Adrenal gland (tissue), 12 donors: ENCODE measurements around the gene ATP1B3. TPM values are rescaled to one million over a fixed set of nuclear protein-coding genes. Genes with fewer than 3 reads are reported as not detected.

Experiments
- DNase-seq, 7 donors: peaks; one replicate each; pipeline ENCODE4 v3.0.0-alpha.2; 2019 to 2020
- H3K27ac ChIP-seq, 5 donors: fragments of 200-600 bp; sonication (generic) in 4 of 5; 1 replicate in 3 of 5; 2 replicates in 2 of 5; pipeline versions ENCODE4 v1.5.1 to v1.8.0; 2016 to 2020; ENCODE audit warnings: mild to moderate bottlenecking in 1 of 5
- H3K27me3 ChIP-seq: fragments of 200-600 bp; 2 replicates; pipeline ENCODE4 v1.8.0; 2021
- H3K36me3 ChIP-seq, 2 donors: fragments of 200-600 bp; replicated peaks in 1 of 2; 1 replicate in 1 of 2; 2 replicates in 1 of 2; pipeline versions ENCODE4 v1.5.1 to v1.8.0; 2018 to 2022
- H3K4me1 ChIP-seq, 2 donors: fragments of 200-600 bp; replicated peaks in 1 of 2; 1 replicate in 1 of 2; 2 replicates in 1 of 2; pipeline versions ENCODE4 v1.5.1 to v1.8.0; 2018 to 2021
- H3K4me3 ChIP-seq, 4 donors: fragments of 200-600 bp; sonication (generic) in 3 of 4; one replicate each; pipeline ENCODE4 v1.5.1; 2016 to 2018
- H3K9me3 ChIP-seq, 3 donors: fragments of 200-600 bp; sonication (generic) in 1 of 3; replicated peaks in 1 of 3; 1 replicate in 2 of 3; 2 replicates in 1 of 3; pipeline versions ENCODE4 v1.5.1 to v1.8.0; 2016 to 2021
- POLR2A ChIP-seq, 2 donors: fragments of 450-650 bp; IDR thresholded peaks; one replicate each; pipeline ENCODE4 v1.6.1; 2017; ENCODE audit warnings: antibody characterized with exemption in 2 of 2, mild to moderate bottlenecking in 2 of 2, moderate library complexity in 1 of 2
- WGBS, 4 donors: extraction: QIAGEN DNeasy Blood & Tissue Kit in 2 of 4; methylation state at CpG; one replicate each; pipeline versions ENCODE4 v1.1.5 to v1.1.7; 2013 to 2017; 5-methylcytosine and 5-hydroxymethylcytosine counted together
- intact Hi-C, 2 donors: fragments of 100-400 bp; cut with DNase I; formaldehyde crosslinking; loops; one replicate each; pipeline versions ENCODE4 v1.14.1 to v1.15.0; 2022 to 2023
- polyA plus RNA-seq, 3 donors: library from polyadenylated mRNA; stranded (reverse); fragments of 200-250 nt in 2 of 3; fragments of 350-450 nt in 1 of 3; fragmentation: Illumina TruSeq in 1 of 3; extraction: RNeasy Lipid Tissue Mini Kit (QIAGEN cat#74804) in 1 of 3; gene quantifications; one replicate each; pipeline ENCODE4 v1.2.3, GENCODE V29; 2013 to 2014
- total RNA-seq, 9 donors: library from RNA; depleted of rRNA in 4 of 9; stranded (reverse); fragments of >200 nt in 4 of 9; fragments of 120-200 nt in 1 of 9; fragmentation: NEBNext Ultra II Directional in 1 of 9; extraction: Animal tissue kit (Norgen Biotek cat#: 25700) in 1 of 9; gene quantifications; one replicate each; pipeline versions ENCODE4 v1.1.0 to v1.2.4, GENCODE V29; 2013 to 2023
- TF ChIP-seq, protein P1 (sequence below), 6 experiments: fragments of 450-650 bp in 4 of 6; fragments of 200-600 bp in 2 of 6; sonication (generic) in 1 of 6; IDR thresholded peaks; 1 replicate in 5 of 6; 2 replicates in 1 of 6; pipeline versions ENCODE4 v1.5.1 to v1.8.0; 2016 to 2021; ENCODE audit warnings: antibody characterized with exemption in 6 of 6, mild to moderate bottlenecking in 2 of 6, moderate library complexity in 1 of 6
- donor health status: healthy with polysubstance abuse.
- donor health status: Bipolar disorder and iron deficiency.
- donor health status: DM: yes; HTN: yes; CAD: no.
- donor health status: DM: no; HTN: no; CAD: no.
- donor health status: DM: no; HTN: no; CAD: no.
- donor health status: DM: yes; HTN: yes; CAD: no.

Gene ATP1B3
- total and polyA plus RNA-seq, 12 donors = 65.2 to 300 (median 98.8) TPM

DNA sequence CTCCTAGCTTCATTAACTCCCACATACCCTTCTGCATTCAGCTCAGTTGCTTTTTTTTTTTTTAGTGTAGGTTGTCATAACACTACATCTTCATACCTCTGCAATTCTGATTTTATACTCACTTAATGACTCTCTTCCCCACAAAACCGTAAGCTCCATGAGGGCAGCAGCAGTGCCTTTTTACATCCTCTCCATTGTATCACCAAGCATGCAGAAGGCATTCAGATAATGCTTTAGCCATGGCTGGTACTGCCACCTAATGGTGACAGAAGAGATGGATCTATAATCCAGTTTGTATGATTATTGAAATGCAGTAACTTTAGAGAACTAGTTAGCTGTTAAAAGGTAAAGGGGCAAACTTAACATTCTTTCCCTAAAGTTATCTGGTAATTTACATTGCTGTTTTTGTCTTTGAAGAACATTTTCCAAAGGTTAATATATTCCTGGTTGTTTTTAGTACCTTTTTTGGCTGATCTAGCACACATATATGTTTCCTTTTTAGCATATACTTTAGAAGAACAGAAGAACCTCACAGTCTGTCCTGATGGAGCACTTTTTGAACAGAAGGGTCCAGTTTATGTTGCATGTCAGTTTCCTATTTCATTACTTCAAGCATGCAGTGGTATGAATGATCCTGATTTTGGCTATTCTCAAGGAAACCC lies 36.8 kb downstream of the ATP1B3 start:
- WGBS, 4 donors = 24 to 43% (median 30%) methylated on average over 1 of the region's 1 CpG
- Histone ChIP-seq H3K4me1 (no peaks in the 10 kb centered on the region), H3K4me3 (no peak overlapping the region), H3K27ac (no peak overlapping the region), H3K27me3 (no peaks in the 10 kb centered on the region), H3K9me3 (no peaks in the 10 kb centered on the region), H3K36me3 (peaks cover 0 to 22% of the 10 kb centered on the region in 2 donors)
- TF ChIP-seq POLR2A (IDR thresholded peaks at IDR 0.05) = no peak
- TF ChIP-seq, protein P1, sequence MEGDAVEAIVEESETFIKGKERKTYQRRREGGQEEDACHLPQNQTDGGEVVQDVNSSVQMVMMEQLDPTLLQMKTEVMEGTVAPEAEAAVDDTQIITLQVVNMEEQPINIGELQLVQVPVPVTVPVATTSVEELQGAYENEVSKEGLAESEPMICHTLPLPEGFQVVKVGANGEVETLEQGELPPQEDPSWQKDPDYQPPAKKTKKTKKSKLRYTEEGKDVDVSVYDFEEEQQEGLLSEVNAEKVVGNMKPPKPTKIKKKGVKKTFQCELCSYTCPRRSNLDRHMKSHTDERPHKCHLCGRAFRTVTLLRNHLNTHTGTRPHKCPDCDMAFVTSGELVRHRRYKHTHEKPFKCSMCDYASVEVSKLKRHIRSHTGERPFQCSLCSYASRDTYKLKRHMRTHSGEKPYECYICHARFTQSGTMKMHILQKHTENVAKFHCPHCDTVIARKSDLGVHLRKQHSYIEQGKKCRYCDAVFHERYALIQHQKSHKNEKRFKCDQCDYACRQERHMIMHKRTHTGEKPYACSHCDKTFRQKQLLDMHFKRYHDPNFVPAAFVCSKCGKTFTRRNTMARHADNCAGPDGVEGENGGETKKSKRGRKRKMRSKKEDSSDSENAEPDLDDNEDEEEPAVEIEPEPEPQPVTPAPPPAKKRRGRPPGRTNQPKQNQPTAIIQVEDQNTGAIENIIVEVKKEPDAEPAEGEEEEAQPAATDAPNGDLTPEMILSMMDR (IDR thresholded peaks at IDR 0.05) = peak; percentile 51 to 82 (median 76)
- DNase-seq = peak in 6 of 7 donors; percentile 35 to 75 (median 59)
- intact Hi-C loops = loop anchor here in 1 of 2 donors (5.0 to 10.0 kb wide), 2 partner anchors 176 to 328 kb away; partner anchors contain the start of gene RNF7

DNA sequence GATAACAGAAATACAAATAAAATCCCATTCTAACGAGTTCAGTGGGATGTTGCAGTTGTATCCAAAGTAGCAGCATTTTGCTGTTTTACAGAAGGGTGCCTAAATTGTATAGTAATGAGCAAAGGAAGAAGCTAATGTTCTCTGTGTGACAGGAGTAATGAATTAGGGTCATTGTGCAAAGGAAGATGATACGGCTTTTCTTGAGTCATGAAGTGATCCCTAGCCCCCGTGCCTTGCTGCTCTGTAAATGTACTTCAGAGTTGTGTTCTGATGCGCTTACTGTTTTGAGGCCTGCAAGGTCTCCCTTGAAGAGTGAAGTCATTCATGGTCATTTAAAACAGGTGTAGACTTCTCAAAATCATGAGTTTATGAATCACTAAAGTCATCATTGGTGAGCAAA lies 37.9 kb downstream of the ATP1B3 start:
- intact Hi-C loops = loop anchor here in 1 of 2 donors (5.0 to 10.0 kb wide), 2 partner anchors 177 to 330 kb away; partner anchors contain the start of gene RNF7
- Histone ChIP-seq H3K36me3 (peaks cover 0 to 19% of the 10 kb centered on the region in 2 donors), H3K27me3 (no peaks in the 10 kb centered on the region), H3K4me1 (no peaks in the 10 kb centered on the region), H3K9me3 (no peaks in the 10 kb centered on the region), H3K4me3 (no peak overlapping the region), H3K27ac (no peak overlapping the region)
- peak in 1 of 7 donors; percentile 34 for DNase-seq
- 81 to 85% (median 82%) methylated on average over 4 of the region's 4 CpGs for WGBS, 4 donors
- TF ChIP-seq, protein P1 (IDR thresholded peaks at IDR 0.05) = no peak
- TF ChIP-seq POLR2A (IDR thresholded peaks at IDR 0.05) = no peak

DNA sequence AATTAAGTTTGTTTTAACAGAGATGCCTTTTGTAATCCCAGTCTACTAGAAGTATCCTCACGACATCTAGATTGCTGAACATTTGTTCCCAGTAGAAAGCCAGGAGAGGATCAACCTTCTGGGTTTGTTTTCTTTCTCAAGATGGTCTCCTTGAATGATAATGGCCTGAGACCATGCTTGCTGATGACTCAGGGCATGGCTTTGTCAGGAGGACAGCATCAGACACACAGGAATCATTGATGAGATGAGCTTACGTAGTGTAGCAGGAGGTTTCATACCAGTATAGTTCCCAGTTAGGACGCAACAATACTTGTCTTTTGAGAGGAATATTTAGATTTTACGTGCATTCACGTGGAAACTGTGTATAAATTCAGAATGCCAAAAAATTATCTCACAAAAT lies 38.6 kb downstream of the ATP1B3 start:
- Histone ChIP-seq H3K36me3 (peaks cover 0 to 23% of the 10 kb centered on the region in 2 donors), H3K27me3 (no peaks in the 10 kb centered on the region), H3K4me3 (no peak overlapping the region), H3K27ac (peak overlapping the region in 1 of 5 donors; percentile 10), H3K9me3 (no peaks in the 10 kb centered on the region), H3K4me1 (no peaks in the 10 kb centered on the region)
- DNase-seq = peak in 1 of 7 donors; percentile 3
- WGBS, 4 donors = 93 to 97% (median 94%) methylated on average over 5 of the region's 5 CpGs
- TF ChIP-seq, protein P1 (IDR thresholded peaks at IDR 0.05) = no peak
- TF ChIP-seq POLR2A (IDR thresholded peaks at IDR 0.05) = no peak
- intact Hi-C loops = loop anchor here in 1 of 2 donors (10.0 kb wide), 1 partner anchor 330 kb away; no protein-coding TSS in a partner anchor

DNA sequence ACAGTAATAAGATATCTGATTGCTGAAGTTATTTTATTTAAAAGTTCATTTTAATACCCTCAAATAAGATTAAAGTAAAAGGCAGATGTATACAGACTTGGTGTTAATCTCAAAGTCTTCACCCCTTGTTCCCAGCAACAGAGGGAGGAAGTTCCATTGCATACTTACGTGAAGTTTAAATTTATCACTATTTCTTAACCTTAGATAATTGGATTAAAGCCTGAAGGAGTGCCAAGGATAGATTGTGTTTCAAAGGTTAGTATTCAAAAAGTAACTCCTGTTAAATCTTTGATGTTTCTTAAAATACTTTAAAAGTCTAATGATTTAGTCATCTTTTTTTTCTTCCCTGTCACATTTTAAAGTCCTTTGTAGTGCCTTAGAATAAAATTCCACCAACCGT lies 39.3 kb downstream of the ATP1B3 start:
- Histone ChIP-seq H3K27me3 (no peaks in the 10 kb centered on the region), H3K4me1 (no peaks in the 10 kb centered on the region), H3K4me3 (no peak overlapping the region), H3K9me3 (no peaks in the 10 kb centered on the region), H3K27ac (no peak overlapping the region), H3K36me3 (peaks cover 0 to 28% of the 10 kb centered on the region in 2 donors)
- DNase-seq = no peak
- intact Hi-C loops = loop anchor here in 1 of 2 donors (10.0 kb wide), 1 partner anchor 331 kb away; no protein-coding TSS in a partner anchor
- WGBS, 4 donors = 67 to 74% (median 68%) methylated on average over 2 of the region's 2 CpGs
- TF ChIP-seq, protein P1 (IDR thresholded peaks at IDR 0.05) = no peak
